Body of pancreas (tissue), 4 donors: Measurements from ENCODE around the gene SLC25A12. TPM values are rescaled to one million over a fixed set of nuclear protein-coding genes. Genes with fewer than 3 reads are reported as not detected.

Source experiments
- ATAC-seq: fragments of 150-250 bp; one replicate; pipeline ENCODE4 v1.9.1; 2016
- DNase-seq, 4 donors: peaks; one replicate each; pipeline ENCODE4 v3.0.0-alpha.2; 2019
- H3K27ac ChIP-seq, 4 donors: fragments of 200-600 bp; sonication (generic); 1 replicate in 3 of 4; 2 replicates in 1 of 4; pipeline versions ENCODE4 v1.5.1 to v1.6.1; 2016 to 2019; ENCODE audit warnings: mild to moderate bottlenecking in 1 of 4, mixed read lengths in 1 of 4, moderate library complexity in 1 of 4
- H3K27me3 ChIP-seq, 2 donors: fragments of 200-600 bp; sonication (generic); one replicate each; pipeline ENCODE4 v1.6.0; 2016; ENCODE audit warnings: mild to moderate bottlenecking in 1 of 2
- H3K36me3 ChIP-seq, 2 donors: fragments of 200-600 bp; sonication (generic); replicated peaks in 1 of 2; 2 replicates each; pipeline ENCODE4 v1.5.1; 2016; ENCODE audit warnings: low read depth in 2 of 2; ENCODE audit not compliant: insufficient read depth in 1 of 2
- H3K4me1 ChIP-seq: fragments of 200-600 bp; sonication (generic); one replicate; pipeline ENCODE4 v1.6.0; 2016
- H3K4me3 ChIP-seq, 2 donors: fragments of 200-600 bp; sonication (generic); 1 replicate in 1 of 2; 2 replicates in 1 of 2; pipeline ENCODE4 v1.5.1; 2016 to 2019
- H3K9me3 ChIP-seq, 3 donors: fragments of 200-600 bp; sonication (generic); 1 replicate in 2 of 3; 2 replicates in 1 of 3; pipeline ENCODE4 v1.5.1; 2016
- POLR2A ChIP-seq, 3 donors: fragments of 450-650 bp; IDR thresholded peaks; one replicate each; pipeline ENCODE4 v1.6.1; 2016; ENCODE audit warnings: antibody characterized with exemption in 3 of 3, mild to moderate bottlenecking in 2 of 3
- WGBS, 2 donors: methylation state at CpG; one replicate each; pipeline ENCODE4 v1.1.5; 2017; 5-methylcytosine and 5-hydroxymethylcytosine counted together
- intact Hi-C: fragments of 100-400 bp; cut with DNase I; formaldehyde crosslinking; loops from one replicate; pipeline ENCODE4 v1.15.1; 2023
- total RNA-seq, 2 donors: library from RNA; depleted of rRNA; stranded (reverse); fragments of >200 nt; gene quantifications; one replicate each; pipeline ENCODE4 v1.1.0, GENCODE V29; 2016
- TF ChIP-seq, protein P1 (sequence below), 7 experiments: fragments of 450-650 bp in 4 of 7; fragments of 200-600 bp in 3 of 7; sonication (generic) in 3 of 7; IDR thresholded peaks; one replicate each; pipeline ENCODE4 v1.5.1; 2016 to 2019; ENCODE audit warnings: antibody characterized with exemption in 7 of 7

Gene SLC25A12
- total RNA-seq, 2 donors from 2014 or later = 4.9 to 8.0 TPM

DNA sequence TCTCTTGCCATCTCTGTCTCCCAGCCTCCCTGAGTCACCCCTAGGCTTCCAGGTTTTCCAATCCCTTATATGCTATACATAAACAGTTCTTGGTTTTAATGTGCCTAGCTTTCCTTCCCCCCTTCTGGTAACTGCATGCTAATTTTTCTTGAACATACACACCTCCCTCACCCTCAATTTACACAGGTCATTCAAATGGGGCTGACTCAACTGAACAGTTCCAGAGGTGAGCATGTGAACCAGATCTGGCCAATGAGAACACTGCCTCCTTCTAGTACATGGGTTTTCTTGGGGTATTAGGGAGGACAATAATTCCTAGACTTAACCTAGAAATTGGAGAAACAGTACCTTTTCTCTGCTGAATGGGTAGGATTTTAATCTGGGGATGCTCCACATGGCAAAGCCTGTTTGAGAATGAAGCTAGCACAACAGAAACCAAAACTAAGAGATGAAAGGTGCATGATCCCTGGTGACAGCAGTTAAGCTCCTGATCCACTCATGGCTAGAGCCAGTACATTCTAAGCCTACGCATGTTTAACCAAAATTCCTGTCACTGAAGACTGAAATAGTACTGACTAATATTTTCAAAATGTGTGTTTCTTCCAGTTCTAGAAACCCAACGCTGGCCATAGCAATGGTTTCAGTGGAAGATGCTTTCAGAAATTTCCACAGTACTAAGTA lies 11.8 kb downstream of the SLC25A12 start:
- 93 to 95% methylated on average over 2 of the region's 2 CpGs for WGBS, 2 donors
- TF ChIP-seq POLR2A (IDR thresholded peaks at IDR 0.05) = no peak
- TF ChIP-seq, protein P1, sequence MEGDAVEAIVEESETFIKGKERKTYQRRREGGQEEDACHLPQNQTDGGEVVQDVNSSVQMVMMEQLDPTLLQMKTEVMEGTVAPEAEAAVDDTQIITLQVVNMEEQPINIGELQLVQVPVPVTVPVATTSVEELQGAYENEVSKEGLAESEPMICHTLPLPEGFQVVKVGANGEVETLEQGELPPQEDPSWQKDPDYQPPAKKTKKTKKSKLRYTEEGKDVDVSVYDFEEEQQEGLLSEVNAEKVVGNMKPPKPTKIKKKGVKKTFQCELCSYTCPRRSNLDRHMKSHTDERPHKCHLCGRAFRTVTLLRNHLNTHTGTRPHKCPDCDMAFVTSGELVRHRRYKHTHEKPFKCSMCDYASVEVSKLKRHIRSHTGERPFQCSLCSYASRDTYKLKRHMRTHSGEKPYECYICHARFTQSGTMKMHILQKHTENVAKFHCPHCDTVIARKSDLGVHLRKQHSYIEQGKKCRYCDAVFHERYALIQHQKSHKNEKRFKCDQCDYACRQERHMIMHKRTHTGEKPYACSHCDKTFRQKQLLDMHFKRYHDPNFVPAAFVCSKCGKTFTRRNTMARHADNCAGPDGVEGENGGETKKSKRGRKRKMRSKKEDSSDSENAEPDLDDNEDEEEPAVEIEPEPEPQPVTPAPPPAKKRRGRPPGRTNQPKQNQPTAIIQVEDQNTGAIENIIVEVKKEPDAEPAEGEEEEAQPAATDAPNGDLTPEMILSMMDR (IDR thresholded peaks at IDR 0.05) = no peak
- DNase-seq = no peak
- H3K27ac ChIP-seq = no peak overlapping the region
- ATAC-seq = no peak
- H3K36me3 ChIP-seq = no peaks in the 10 kb centered on the region
- H3K9me3 ChIP-seq = no peaks in the 10 kb centered on the region
- H3K4me1 ChIP-seq = no peaks in the 10 kb centered on the region
- no peaks in the 10 kb centered on the region for H3K27me3 ChIP-seq
- intact Hi-C loops = no loop called here
- H3K4me3 ChIP-seq = no peak overlapping the region

DNA sequence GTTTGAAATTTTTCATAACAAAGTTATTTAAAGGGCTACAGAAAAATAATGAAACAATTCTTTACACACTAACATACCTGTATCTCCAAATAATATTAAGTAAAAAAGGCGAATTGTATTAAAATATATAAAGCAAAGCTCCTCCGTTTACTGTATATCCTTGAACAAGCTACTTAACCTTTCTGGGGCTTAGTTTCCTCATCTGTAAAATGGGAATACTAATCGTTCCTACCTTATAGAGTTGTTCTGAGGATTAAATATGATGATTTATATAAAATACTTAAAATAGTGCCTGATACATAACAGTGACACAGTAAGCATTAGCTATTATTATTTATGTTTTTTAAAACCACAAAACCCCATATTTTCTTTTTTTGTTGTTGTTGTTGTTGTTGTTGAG lies 13.3 kb downstream of the SLC25A12 start:
- ATAC-seq = no peak
- Histone ChIP-seq H3K36me3 (no peaks in the 10 kb centered on the region), H3K9me3 (no peaks in the 10 kb centered on the region), H3K4me1 (no peaks in the 10 kb centered on the region), H3K4me3 (no peak overlapping the region), H3K27me3 (no peaks in the 10 kb centered on the region), H3K27ac (no peak overlapping the region)
- TF ChIP-seq, protein P1 (IDR thresholded peaks at IDR 0.05) = no peak
- TF ChIP-seq POLR2A (IDR thresholded peaks at IDR 0.05) = no peak
- no peak for DNase-seq
- 80 to 86% methylated on average over 3 of the region's 3 CpGs for WGBS, 2 donors
- intact Hi-C loops = no loop called here

DNA sequence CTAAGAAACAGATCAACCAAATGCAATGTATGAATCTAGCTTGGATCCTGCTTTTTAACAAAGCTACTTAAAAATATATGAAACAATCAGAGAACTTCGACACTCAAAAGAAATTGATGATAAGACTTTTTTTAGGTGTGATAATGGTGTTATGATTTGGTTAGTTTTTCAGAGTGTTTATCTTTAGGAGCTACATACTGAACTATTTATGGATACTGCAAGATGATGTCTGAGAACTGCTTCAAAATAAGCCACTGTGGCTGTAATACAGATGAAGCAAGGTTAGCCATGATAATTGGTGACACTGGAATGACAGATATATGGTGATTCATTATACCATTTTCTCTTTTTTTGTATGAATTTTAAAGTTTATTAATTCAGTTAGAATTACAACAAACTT lies 14.2 kb downstream of the SLC25A12 start:
- Histone ChIP-seq H3K27ac (no peak overlapping the region), H3K27me3 (no peaks in the 10 kb centered on the region), H3K4me1 (no peaks in the 10 kb centered on the region), H3K9me3 (no peaks in the 10 kb centered on the region), H3K36me3 (no peaks in the 10 kb centered on the region), H3K4me3 (no peak overlapping the region)
- 53 to 55% methylated on average over 1 of the region's 1 CpG for WGBS, 2 donors
- no peak for DNase-seq
- no peak for ATAC-seq
- intact Hi-C loops = no loop called here
- TF ChIP-seq, protein P1 (IDR thresholded peaks at IDR 0.05) = no peak
- TF ChIP-seq POLR2A (IDR thresholded peaks at IDR 0.05) = no peak

DNA sequence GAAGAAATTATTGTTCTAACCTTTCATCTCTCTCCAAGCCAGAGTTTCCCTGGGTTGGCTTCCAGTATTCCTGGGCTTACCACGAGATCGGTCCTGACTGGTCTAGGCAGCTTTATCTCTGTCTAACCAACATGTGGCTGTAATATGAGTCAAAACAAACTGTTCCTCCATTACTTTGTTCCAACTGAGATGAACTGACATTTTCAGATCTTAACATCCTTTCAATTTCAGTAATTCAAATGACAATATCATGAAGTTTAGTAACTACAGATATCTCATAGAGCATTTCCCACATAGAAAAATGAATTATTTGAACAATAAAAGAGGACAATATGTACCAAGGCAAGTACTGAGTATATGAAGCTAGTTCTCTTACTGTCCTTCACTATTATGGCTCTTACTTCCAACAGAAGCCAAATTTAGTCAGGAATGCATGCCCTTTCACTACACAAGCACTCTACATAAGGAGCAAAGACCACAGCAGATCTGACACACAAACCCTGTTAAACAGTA lies 15.5 kb downstream of the SLC25A12 start:
- DNase-seq (peak in 3 of 4 donors; percentile 9 to 17 (median 10)), ATAC-seq (no peak)
- 12 to 18% methylated on average over 2 of the region's 2 CpGs for WGBS, 2 donors
- TF ChIP-seq POLR2A (IDR thresholded peaks at IDR 0.05) = no peak
- TF ChIP-seq, protein P1 (IDR thresholded peaks at IDR 0.05) = no peak
- Histone ChIP-seq H3K27me3 (no peaks in the 10 kb centered on the region), H3K36me3 (no peaks in the 10 kb centered on the region), H3K4me3 (no peak overlapping the region), H3K9me3 (no peaks in the 10 kb centered on the region), H3K27ac (no peak overlapping the region), H3K4me1 (no peaks in the 10 kb centered on the region)
- intact Hi-C loops = no loop called here

DNA sequence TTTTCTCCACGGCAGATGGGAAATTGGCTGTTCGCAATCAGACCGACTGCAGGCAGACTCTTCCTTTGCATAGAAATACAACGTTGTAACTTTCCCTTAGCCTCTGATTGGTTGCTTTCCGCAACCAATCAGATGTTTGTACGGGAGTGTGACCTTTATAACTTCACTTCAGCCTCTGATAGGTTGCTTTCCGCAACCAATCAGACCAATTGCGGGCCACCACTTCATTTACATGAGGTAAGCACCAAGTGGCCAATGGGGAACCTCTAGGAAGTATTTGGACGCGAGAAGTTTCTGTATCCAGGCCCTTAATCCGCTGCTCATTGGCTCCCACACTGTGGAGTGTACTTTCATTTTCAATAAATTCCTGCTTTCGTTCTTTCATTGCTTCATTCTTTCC lies 19.1 kb downstream of the SLC25A12 start:
- 86 to 89% methylated on average over 12 of the region's 12 CpGs for WGBS, 2 donors
- Histone ChIP-seq H3K4me3 (no peak overlapping the region), H3K9me3 (no peaks in the 10 kb centered on the region), H3K4me1 (no peaks in the 10 kb centered on the region), H3K27ac (no peak overlapping the region), H3K36me3 (no peaks in the 10 kb centered on the region), H3K27me3 (no peaks in the 10 kb centered on the region)
- no peak for DNase-seq
- no peak for TF ChIP-seq POLR2A (IDR thresholded peaks at IDR 0.05)
- TF ChIP-seq, protein P1 (IDR thresholded peaks at IDR 0.05) = no peak
- no peak for ATAC-seq
- intact Hi-C loops = no loop called here
